GM19238 (cell line): ENCODE results near the gene PRKCD.

Source experiments
- DNase-seq: peaks from one replicate; pipeline ENCODE4 v3.0.0; 2011; ENCODE audit warnings: low spot score; ENCODE audit not compliant: insufficient read length

Gene PRKCD

DNA sequence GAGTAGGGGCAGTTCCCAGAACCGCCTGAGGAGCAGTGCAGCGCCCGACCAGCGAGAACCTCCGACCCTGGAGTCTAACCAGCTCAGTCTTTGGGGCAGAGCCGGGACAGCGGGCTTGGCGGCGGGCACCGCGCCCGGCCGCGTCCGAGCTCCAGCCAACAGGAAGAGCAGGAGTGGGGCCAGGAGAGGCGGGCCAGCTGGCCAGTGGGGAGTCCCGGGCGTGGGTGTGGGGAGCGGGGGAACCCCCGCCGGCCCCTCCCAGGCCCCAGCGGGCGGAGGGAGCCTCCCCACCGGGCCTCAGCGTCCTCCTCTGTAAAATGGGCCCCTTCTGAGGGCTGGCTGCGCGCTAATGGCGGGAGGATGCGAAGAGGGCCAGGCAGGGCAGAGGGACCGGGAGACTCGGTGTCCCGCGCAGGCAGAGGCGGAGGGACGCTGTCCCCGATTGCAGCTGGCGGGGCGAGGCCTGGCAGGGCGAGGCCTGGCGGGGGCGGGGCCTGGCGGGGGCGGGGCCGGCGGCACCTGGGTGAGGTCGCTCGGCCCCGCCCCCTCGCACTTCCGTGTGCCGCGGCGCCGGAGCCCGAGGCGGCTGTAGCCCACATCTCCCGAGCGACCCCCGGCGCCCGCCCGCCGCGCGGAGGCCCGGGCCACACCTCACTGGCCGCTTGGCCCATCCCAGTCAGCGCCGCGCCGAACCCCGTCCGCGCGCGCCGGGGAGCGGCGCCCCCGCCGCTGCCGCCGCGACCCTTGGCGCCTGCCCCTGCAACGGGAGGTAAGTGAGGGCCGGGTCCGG is at the start of gene PRKCD:
TSS of gene PRKCD (plus strand) at position 550 of the 790 bp plus-strand sequence. CDS start 17,214 bp downstream, outside the sequence.
- DNase-seq, result peak; percentile 90

DNA sequence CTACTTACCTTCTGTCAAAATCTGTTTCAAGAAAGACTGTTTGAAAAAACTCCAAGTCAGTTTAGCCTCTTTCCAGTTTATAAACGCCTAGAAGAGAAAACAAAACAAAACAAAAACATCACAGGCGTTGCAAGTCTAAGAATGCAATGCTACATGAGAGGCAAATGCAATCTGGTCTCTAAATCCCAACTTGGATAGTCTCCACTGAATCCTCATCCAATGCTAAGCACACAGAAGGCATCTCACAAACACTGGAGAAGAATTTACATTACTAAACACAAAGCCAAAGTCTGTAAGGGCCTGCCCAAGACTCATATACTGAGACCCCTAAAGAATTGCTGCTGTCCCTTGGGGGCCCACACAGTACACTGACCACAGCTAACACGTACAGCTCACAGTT is 49.2 kb upstream of the PRKCD start:
- no peak for DNase-seq

DNA sequence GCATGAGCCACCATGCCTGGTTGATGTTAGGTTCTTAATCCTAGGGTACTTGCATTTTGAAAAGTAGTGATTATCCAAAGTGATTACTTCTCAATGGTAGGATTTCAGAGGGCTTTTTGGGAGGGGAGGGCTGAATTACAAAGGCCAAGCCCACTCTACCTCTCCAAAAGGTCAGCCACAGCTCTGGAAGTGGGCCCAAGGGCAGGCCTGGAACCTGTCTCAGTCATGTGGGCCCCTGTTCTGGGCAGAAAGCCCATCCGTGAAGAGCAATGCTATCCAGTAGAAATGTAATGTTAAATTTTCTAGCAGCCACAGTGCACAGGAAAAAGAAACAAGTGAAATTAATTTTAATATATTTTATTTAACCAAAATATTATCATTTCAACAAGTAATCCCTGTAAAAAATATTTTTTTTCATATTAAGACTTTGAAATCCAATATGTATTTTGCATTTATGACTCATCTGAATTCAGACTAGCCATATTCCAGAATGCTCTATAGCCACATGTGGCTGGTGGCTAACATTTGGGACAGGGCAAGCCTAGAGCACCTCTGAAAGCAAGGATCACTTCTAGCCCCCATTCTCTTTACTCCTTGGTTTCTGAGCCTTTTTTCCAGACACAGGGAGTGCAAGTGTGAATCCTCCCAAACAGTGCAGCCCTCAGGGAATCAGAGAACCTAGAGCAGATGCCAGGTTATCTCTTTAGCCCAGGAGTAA is 47.6 kb upstream of the PRKCD start:
- DNase-seq, result no peak

DNA sequence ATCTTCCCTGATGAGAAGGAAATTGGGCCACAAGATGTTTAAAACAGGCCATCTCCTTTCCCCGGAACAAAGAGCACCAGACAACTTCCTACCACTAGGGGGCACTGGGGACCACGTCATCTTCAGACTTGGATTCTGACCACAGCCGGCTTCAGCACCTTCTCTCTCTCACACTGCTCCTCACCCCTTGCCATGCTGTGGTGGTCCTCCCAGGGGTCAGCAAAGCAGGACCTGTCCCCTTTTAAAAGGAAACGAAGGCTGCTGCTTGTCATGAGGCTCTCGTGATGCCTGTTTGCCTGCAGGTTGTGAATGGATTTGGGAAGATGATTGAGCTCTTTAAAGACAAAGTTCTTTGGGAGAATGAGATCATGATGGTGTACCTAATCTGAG is 47.0 kb upstream of the PRKCD start:
- DNase-seq, result peak; percentile 73

DNA sequence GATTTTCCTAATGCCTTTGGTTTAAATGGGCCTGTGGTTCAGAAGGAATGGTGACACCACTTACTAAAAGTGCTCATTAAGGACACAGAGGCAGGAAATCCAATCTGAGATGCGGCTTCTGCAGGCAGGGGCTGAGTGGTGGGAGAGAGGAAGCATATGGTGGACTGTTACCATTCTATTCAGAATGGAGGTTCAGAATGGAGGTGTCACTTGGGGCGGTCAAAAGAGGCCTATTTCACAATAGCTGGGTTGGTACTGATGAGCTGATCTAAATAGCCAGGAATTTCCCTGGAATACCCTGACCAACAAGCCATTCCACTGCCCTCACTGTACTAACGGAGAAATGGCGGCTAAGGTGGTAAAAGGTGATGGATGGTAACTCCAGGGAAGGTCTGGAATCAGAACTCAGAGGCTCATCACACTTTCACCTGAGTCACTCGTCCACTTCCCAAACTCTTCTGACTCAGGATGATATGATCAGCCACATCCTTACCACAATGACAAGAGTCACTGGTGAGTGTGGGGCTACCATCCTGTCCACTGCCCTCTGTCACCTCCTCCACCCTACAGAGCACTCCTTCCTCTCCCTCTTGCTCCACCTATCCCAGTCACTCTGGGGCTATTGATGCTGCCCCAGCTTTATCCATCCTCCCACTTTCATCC is 46.5 kb upstream of the PRKCD start:
- no peak for DNase-seq

DNA sequence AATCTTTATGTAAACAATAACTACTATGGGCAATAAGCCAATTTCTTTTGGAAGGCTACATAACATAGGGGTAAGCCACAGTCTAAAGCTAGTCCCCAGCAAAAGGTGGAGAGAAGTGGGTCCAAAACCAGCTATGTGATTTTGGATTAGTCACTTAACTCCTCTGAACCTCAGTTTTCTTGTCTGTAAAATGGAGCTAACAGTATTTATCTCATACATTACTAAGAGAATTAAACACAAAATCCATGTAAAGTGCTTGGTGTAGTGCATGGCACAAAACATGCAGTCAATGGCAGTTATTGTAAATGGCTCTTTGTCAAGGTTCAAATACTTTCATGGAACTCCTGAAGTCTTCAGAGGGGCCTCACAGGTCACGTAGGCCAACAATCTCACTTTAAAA is 44.1 kb upstream of the PRKCD start:
- DNase-seq, result no peak

DNA sequence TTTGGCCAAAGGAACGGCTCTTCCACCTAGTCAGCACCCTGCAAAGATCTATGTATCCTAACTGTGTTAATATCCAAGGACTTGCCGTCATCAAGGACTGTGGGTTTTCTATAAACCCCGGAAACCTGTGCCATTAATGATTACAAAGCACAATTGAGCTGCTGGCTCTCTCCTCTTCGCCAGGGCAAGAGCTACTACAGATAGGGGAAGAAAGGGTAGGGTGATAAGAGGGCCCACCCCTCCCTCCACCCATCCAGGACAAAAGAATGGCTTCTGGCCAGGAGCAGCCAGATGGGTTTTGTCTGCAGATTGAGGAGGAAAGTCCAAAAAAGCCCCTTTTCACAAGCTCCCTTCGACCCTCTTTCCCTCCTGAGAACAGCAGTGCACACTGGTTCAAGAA is 40.7 kb upstream of the PRKCD start:
- DNase-seq, result no peak

DNA sequence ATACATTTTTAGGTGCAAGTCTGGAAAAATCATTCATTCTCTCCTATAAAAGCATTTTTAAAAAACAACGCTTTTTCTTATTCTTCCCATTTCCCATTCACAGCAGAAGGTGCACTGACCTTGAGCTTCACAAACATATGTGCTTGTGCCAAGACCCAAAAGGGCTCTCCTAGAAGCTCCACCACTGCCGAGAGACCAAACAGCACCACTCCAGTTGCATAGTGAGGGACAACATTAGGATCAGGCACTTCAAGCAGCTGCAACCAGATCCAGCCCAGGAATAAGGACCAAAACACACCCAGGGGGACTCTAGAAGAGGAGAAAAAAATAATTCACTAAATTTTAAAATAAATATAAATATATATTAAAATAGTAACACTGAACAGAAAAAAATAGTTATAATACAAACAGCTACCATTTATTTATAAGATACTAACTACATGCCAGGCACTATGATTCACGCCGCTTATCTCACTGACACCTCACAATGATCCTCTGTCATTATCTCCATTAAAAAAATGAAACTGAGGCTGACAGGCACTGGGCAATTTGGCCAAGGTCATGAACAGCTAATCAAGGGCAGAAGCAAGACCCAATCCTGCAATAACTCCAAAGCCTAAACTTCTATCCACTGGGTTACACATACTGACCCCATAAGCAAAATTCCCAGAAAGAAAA is 38.6 kb upstream of the PRKCD start:
- no peak for DNase-seq

DNA sequence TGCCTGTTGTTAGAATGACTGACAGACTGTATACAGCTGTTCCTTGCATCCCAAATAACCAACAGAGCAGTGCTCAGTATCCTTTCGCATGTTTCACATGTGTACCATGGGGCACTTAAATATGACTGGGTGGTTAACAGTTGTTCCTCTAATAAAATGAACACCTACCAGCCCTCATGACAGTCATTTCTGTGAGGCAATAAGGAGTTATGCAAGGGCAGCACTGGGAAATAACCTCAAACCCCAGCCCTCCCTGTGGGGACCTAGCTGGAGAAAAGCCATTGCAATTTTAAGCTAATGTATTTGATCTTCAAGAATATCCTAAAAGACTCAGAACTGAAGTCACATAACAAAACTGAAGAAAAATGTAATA is 38.1 kb upstream of the PRKCD start:
- DNase-seq, result no peak

DNA sequence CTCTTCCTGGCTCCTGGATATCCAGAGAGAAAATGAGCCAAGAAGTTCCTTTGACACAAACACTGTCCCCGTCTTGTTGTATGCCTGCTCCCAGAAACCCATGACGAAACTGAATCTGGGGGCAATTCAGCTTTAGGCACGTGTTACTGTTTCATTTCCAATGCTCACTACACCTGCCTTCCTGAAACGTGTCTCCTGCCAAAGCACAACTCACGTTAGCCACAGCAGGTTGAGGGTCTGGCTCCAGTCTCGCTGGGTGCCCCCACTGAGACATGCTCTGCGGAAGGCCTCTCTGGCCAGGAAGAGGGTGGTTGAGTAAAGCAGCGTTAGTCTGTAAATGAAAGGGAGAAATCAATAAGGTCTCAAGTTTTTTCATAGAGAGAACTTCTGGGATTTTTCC is 37.5 kb upstream of the PRKCD start:
- no peak for DNase-seq

DNA sequence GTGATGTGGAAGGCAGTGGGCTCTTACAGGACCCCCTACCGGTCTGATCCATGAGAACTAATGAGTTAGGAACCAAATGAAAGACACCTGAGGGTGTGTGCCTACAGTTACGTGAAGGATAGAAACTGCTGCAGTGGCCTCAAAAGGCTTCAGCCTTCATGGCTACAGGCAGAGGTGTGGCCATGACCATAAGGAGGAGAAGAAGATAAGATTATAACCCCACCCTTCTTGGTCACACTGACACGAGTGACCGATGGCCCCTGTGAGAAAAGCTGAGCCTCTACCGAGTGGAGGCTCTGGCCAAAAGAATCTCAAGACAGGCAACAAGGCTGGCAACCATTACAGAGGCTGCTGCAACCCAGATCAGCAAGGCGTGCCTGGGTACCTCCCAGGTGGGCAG is 37.1 kb upstream of the PRKCD start:
- no peak for DNase-seq

DNA sequence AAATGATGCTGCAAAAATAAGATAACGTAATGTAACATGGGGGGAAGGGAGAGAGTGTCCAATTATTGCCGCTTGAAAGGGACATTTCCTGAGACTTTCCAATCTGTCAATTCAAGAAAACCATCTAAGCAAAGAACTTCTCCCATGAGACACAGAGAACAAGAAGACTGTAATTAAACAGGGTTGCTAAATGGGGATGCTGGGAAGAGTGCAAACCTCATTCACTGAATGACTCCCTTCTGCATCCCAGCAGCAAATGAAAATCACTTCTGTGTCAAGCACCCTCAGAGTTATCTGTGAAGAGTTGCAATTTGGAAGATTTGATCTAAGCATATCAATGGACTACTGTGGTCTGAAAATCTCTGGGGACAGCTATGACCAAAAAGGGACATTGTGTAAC is 34.4 kb upstream of the PRKCD start:
- DNase-seq, result no peak

DNA sequence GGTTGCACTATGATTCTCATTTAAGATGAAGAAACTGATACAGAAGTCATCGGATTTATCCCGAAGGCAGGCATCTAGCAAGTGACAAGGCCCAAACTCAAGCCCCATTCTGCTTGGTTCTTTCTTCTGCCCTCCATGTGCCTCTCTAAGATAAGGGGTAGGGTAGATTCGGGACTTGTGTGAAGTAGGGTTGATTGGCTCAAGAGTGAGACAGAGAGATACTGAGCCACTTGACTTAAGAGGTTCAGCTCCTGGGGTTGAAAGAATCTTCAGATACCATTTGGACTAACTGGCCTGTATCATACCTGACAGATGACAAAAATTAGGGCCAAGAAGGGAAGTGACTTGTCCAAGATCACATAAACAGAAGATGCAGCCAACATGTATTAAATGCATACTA is 31.7 kb upstream of the PRKCD start:
- no peak for DNase-seq

DNA sequence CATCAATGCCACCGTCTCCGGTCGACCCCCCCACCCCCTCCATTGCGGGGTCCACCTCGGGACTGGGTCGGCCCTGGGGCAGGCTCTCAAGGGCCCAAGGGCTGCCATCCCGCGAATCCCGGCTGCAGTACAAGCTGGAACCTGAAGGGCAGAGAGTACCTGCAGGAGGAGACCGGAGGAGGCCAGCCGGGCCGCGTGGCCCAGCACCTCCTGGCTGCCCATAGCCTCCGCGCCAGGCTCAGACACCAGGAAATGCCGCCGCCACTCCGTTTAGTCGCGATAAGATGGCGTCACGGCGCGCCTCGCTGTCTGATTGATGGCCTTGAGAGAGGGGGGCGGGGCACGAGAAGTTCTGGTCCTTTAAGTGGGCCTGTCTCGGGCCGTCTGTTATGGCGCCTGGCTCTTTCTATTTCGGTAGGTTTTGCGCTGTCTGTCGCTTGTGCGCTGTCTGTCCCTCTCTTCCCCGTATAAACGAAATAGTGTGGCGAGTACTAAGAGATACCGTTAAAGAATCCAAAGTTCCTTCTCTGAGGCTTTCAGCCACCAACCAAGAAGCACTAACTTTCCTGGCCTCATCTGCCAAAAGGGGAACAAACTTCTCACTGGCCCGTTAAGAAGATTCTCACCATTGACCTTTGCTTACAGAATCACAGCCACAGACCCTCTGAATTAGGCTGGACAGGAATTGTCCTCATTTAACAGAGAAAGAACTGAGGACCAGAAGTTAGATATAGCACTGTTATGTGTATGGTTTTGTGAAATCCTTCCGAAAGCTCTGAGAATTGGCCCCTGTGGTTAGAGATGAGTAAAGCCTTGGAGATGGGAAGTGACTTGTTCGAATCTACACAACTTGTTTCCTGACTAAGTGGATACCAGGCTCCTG is 30.6 kb upstream of the PRKCD start, which contains the start of gene RFT1:
TSS of gene RFT1 (minus strand) at position 257 of the 883 bp plus-strand sequence. CDS start at position 222, 35 bp downstream.
- peak; percentile 88 for DNase-seq

DNA sequence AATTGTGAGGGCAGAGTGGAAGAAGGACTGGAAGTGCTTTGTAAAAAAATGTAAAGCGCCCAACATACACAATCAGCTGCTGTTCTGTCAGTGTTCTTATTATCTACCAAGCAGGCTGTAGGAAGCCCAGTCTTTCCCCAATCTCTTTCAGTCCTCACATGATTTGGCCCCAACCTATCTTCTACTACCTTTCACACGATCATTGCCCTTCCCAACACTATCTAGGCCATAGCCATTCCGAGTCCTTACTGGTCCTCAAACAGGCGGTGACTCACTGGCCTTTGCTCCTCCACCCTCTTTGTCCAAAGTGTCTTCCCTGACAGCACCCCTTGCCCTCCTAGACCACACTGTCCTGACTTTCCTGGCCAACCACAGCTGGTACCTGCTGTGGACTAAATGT is 29.9 kb upstream of the PRKCD start:
- DNase-seq, result no peak

DNA sequence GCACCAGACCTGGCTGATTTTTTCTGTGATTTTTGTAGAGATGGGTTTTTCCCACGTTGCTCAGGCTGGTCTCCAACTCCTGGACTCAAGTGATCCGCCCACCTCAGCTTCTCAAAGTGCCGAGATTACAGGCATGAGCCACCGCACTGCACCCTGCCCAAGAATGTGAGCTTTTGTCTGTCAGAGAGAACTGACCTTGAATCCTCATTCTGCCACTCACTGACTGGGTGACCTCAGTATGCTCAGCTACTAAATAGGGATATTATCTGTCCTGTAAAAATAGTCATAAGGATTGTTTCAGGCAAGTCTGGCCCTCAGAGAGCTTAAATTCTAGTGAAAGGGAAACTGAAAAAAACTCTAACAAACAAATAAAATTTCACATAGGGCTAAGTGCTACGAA is 28.7 kb upstream of the PRKCD start:
- DNase-seq, result no peak

DNA sequence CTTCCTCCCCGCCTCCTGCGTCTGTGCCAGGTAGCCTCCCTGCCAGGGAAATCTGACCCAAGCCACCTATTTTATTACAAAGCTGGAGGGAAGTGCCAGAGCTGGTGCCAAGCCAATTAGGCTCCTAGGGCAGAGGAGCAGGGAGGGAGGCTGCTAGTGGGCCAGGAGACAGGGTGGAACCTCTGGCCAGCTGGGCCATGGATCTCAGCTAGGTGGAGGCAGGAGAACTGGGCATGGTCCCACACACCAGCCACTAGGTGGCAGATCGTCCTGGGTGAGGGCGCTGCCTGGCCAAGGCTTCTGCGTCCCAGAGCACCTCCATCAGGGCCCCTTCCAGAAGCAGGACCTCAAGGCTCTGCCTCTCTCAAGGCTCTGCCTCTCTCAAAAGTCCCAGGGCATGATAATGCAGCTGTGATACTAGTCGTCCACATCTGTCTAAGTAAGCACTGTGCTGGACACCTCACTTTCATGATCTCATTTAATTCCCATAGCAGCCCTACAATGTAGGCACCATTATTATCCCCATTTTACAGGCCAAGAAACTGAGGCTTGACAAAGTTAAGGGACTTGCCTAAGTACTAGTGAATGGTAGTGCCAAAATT is 26.3 kb upstream of the PRKCD start:
- DNase-seq, result peak; percentile 73

DNA sequence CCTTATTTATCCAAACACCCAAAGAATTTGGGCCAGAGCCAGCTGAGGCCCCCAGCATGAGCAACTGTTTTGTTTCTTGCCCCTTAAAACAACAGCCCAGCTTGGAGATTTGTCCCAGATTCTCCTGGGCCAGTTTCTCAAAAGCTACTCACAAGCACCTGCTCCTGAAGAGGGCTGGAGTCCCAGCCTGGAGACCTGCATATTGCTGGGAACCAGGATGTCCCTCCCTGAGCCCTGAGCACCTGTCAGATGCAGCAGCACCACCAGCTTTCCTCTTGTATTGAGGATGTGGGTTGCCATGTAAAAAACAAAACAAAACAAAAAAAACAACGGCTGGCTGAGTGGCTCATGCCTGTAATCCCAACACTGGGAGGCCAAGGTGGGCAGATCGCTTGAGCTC is 23.8 kb upstream of the PRKCD start:
- DNase-seq, result no peak

DNA sequence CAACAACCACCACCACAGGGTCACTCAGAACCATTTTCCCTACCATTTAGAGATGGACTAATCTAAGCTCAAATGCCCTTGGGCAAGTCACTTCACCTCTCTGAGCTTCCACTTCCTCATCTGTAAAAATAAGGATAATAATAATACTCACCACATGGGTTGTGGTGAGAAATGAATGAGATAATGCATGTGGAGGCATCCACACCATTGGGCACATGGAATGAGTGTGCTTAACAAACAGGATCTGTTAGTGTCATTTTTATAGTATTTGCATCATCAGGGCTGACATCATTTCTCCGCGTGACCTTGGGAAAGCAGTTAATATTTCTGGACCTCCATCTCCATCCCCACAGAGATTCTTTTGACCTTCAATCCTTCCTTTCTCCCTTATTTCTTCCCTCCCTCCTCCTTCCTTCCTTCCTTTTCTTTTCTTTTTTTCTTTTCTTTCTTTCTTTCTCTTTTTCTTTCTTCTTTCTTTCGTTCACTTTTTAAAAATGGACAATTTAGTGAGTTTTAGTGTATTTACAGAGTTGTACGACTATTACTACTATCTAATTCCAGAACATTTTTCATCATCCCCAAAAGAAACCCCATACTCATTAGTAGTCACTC is 23.1 kb upstream of the PRKCD start:
- DNase-seq, result no peak
